Cardiac ventricle fibroblast (primary cell): Measurements from ENCODE around the gene CCDC188. TPM values are rescaled to one million over a fixed set of nuclear protein-coding genes. Genes with fewer than 3 reads are reported as not detected.

Source experiments
- total RNA-seq: library from RNA; depleted of rRNA; stranded (reverse); fragments of >200 nt; gene quantifications from 2 replicates; pipeline ENCODE4 v1.2.3, GENCODE V29; 2015

CCDC188 gene
- 0.75 TPM in 1 of 2 replicates, not detected in the other for total RNA-seq

GRCh38 chr22:20150381-20151275, at the start of gene CCDC188:
Gene CCDC188, minus strand, starts transcription at chr22:20151055. Its CDS starts 69 bp downstream, at chr22:20150986.

DNA sequence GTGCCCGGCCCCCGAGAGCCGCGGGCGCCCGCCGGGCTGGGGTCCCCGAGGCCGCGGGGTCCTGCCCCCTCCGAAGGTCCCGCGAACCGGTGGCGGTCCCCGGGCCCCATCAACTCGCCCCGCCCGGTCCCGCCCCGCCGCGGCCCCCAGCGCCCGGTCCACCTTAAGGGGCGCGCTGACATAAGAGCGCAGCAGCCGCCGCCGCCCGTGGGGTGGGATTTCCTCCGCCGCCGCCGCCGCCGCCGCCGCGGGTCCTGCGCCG, 19.3 kb downstream of the CCDC188 start, which contains the start of gene ZDHHC8:
TSS of gene ZDHHC8 (plus strand) at position 208 of the 262 bp plus-strand sequence. CDS start 144 bp downstream, outside the sequence.

DNA sequence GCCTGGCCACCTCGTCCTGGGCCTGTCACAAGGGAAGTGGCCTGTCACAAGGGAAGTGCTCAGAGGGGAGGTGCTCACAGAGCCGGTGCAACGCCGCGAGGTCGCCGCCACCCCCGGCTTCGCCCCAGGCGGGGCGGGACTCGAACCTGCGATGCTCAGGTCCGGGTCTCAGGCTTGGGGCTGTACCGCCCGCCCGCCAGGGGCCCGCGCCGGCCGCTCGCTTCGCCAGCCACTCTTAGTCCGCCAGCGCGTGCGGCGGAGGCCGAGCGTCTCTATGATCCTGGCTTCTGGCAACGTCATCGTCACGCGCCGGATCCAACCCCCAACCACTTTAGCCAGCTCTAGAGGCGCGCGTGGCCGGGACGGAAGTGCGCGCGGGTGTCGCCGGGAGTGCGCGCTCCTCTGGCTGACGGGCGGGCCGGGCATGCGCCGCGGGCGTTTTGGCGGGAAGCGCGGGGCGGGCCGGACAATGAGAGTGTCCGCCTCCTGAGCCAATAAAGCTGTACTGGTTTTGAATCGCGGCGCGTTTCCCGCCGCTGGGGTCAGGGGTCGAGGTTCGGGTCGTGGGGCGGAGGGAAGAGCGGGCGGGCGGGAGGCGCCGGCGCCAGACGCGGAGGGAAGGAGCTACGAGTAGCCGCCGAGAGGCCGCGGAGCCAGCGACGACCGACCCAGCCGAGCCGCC, 33.8 kb downstream of the CCDC188 start, which contains the start of gene TRMT2A:
TSS of gene TRMT2A (minus strand) at position 276 of the 682 bp plus-strand sequence. CDS start 320 bp downstream, outside the sequence.

GRCh38 chr22:20115691-20116375, 35.0 kb downstream of the CCDC188 start, which contains the start of gene RANBP1:
Gene RANBP1, plus strand, starts transcription at chr22:20116104. Its CDS starts 81 bp downstream, at chr22:20116185.

Other genes with a start within 250 kb of the CCDC188 start
- 304 and 317 TPM in 2 replicates for gene COMT, start 209.3 kb downstream of the CCDC188 start, total RNA-seq
- gene TXNRD2, start 209.2 kb downstream of the CCDC188 start, total RNA-seq = 10.6 and 16.3 TPM in 2 replicates
- 3.9 TPM in 2 replicates for gene ARVCF, start 134.2 kb downstream of the CCDC188 start, total RNA-seq
- 12.5 and 30.2 TPM in 2 replicates for gene TANGO2, start 129.9 kb downstream of the CCDC188 start, total RNA-seq
- gene DGCR8, start 70.8 kb downstream of the CCDC188 start, total RNA-seq = 16.2 and 16.5 TPM in 2 replicates
- 147 and 225 TPM in 2 replicates for gene RANBP1, start 35.0 kb downstream of the CCDC188 start, total RNA-seq
- gene TRMT2A, start 33.8 kb downstream of the CCDC188 start, total RNA-seq = 32.5 and 33.1 TPM in 2 replicates
- gene ZDHHC8, start 19.3 kb downstream of the CCDC188 start, total RNA-seq = 16.2 and 18.7 TPM in 2 replicates
- 0.05 TPM in 1 of 2 replicates, not detected in the other for gene RTN4R, start 117.3 kb upstream of the CCDC188 start, total RNA-seq
- 67.4 and 73.9 TPM in 2 replicates for gene DGCR6L, start 169.0 kb upstream of the CCDC188 start, total RNA-seq
- 7.2 and 9.2 TPM in 2 replicates for gene ZNF74, start 243.1 kb upstream of the CCDC188 start, total RNA-seq